Measurements from ENCODE around the gene ZNF692. TPM values are rescaled to one million over a fixed set of nuclear protein-coding genes. Genes with fewer than 3 reads are reported as not detected.

ZNF692 gene
- total RNA-seq, 1 donor from 2014 or later = 26.8 TPM

GRCh38 chr1:248862998-248863881 lies 4.4 kb upstream of the ZNF692 start:
- peaks cover 32% of the 10 kb centered on the region for H3K27me3 Mint-ChIP-seq (ENCODE audit: unreplicated experiment)
- TF ChIP-seq CTCF (IDR thresholded peaks at IDR 0.05; ENCODE audit: unreplicated experiment) = no peak
- no peaks in the 10 kb centered on the region for H3K9me3 Mint-ChIP-seq (ENCODE audit: unreplicated experiment)
- DNase-seq (ENCODE audit: low spot score) = peak; percentile 64
- H3K4me1 Mint-ChIP-seq (ENCODE audit: unreplicated experiment) = peaks cover 26% of the 10 kb centered on the region
- peak overlapping the region; percentile 40 for H3K27ac Mint-ChIP-seq (ENCODE audit: unreplicated experiment)
- H3K4me3 Mint-ChIP-seq (ENCODE audit: unreplicated experiment) = peak overlapping the region; percentile 86
- peaks cover 30% of the 10 kb centered on the region for H3K36me3 Mint-ChIP-seq (ENCODE audit: low read depth, unreplicated experiment)

DNA sequence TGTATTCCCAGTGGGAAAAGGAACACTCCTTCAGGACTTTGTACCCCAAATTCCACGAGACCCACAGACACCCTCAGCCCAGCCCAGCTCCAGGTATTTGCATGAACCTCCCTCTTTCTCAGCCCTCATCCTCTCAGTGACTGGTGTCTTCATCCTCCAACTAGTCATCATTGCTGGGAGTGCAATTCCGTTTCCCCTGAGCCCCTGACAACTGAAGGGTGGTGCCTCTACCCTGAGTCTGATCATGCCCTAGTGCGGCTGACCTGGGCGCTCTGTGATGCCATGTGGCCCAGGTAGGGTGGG lies 3.8 kb upstream of the ZNF692 start:
- H3K27me3 Mint-ChIP-seq (ENCODE audit: unreplicated experiment) = peaks cover 33% of the 10 kb centered on the region
- no peak for TF ChIP-seq CTCF (IDR thresholded peaks at IDR 0.05; ENCODE audit: unreplicated experiment)
- H3K9me3 Mint-ChIP-seq (ENCODE audit: unreplicated experiment) = no peaks in the 10 kb centered on the region
- peak overlapping the region; percentile 83 for H3K4me3 Mint-ChIP-seq (ENCODE audit: unreplicated experiment)
- H3K4me1 Mint-ChIP-seq (ENCODE audit: unreplicated experiment) = peaks cover 27% of the 10 kb centered on the region
- H3K36me3 Mint-ChIP-seq (ENCODE audit: low read depth, unreplicated experiment) = peaks cover 30% of the 10 kb centered on the region
- no peak for DNase-seq (ENCODE audit: low spot score)
- no peak overlapping the region for H3K27ac Mint-ChIP-seq (ENCODE audit: unreplicated experiment)

- peaks cover 34% of the 10 kb centered on the region for H3K36me3 Mint-ChIP-seq (ENCODE audit: low read depth, unreplicated experiment)
- H3K4me1 Mint-ChIP-seq (ENCODE audit: unreplicated experiment) = peaks cover 27% of the 10 kb centered on the region
- no peaks in the 10 kb centered on the region for H3K9me3 Mint-ChIP-seq (ENCODE audit: unreplicated experiment)
- H3K4me3 Mint-ChIP-seq (ENCODE audit: unreplicated experiment) = no peak overlapping the region
- no peak for TF ChIP-seq CTCF (IDR thresholded peaks at IDR 0.05; ENCODE audit: unreplicated experiment)
- peaks cover 33% of the 10 kb centered on the region for H3K27me3 Mint-ChIP-seq (ENCODE audit: unreplicated experiment)
- no peak for DNase-seq (ENCODE audit: low spot score)
- H3K27ac Mint-ChIP-seq (ENCODE audit: unreplicated experiment) = no peak overlapping the region
These were observed 2.7 kb upstream of the ZNF692 start for GRCh38 chr1:248861616-248862015.

- TF ChIP-seq CTCF (IDR thresholded peaks at IDR 0.05; ENCODE audit: unreplicated experiment) = no peak
- Mint-ChIP-seq H3K4me1 (ENCODE audit: unreplicated experiment) (peaks cover 27% of the 10 kb centered on the region), H3K36me3 (ENCODE audit: low read depth, unreplicated experiment) (peaks cover 42% of the 10 kb centered on the region), H3K27ac (ENCODE audit: unreplicated experiment) (peak overlapping the region; percentile 82), H3K27me3 (ENCODE audit: unreplicated experiment) (peaks cover 29% of the 10 kb centered on the region), H3K4me3 (ENCODE audit: unreplicated experiment) (peak overlapping the region; percentile 93), H3K9me3 (ENCODE audit: unreplicated experiment) (no peaks in the 10 kb centered on the region)
- DNase-seq (ENCODE audit: low spot score) = no peak
These were observed 1.1 kb upstream of the ZNF692 start for GRCh38 chr1:248860007-248860406.

Measured in endothelial cell (in vitro differentiated cells).